PC-3 (cell line): ENCODE data around the gene TMEM255B. TPM values are rescaled to one million over a fixed set of nuclear protein-coding genes. Genes with fewer than 3 reads are reported as not detected.

Experiments
- ATAC-seq: fragments of 200-7000 bp; cut with Tn5 transposase; 2 replicates; pipeline ENCODE4 v1.9.1; 2020; ENCODE audit warnings: mild to moderate bottlenecking, moderate library complexity
- BruUV-seq: library from RNA; stranded (reverse); fragments of 400-500 nt; replicated peaks from 2 replicates; lab custom pipeline; 2021; lab: Mats Ljungman, UMichigan
- CTCF ChIA-PET: fragments of 300-600 bp; sonication (Branson Sonifier 250); formaldehyde crosslinking; loops from one replicate; lab custom pipeline; 2022; ENCODE audit warnings: antibody characterized with exemption; lab: Charles Lee
- POLR2A ChIA-PET: fragments of 300-600 bp; sonication (Branson Sonifier 250); formaldehyde crosslinking; loops from one replicate; lab custom pipeline; 2022; ENCODE audit warnings: antibody characterized with exemption; ENCODE audit not compliant: unreplicated experiment; lab: Charles Lee
- DNase-seq: peaks from one replicate; pipeline ENCODE4 v3.0.0-alpha.2; 2015
- H2AFZ ChIP-seq: fragments of 300-600 bp; sonication (generic); 2 replicates; pipeline ENCODE4 v1.6.0; 2016; ENCODE audit warnings: antibody characterized with exemption, low read length
- H3F3A ChIP-seq: fragments of 300-600 bp; sonication (generic); one replicate; pipeline ENCODE4 v1.6.0; 2017; ENCODE audit warnings: antibody characterized with exemption, low read length, control low read depth, mild to moderate bottlenecking; ENCODE audit not compliant: unreplicated experiment
- H3K27ac ChIP-seq: fragments of 300-600 bp; sonication (generic); 2 replicates; pipeline ENCODE4 v1.5.1; 2016; ENCODE audit warnings: mild to moderate bottlenecking, low read length
- H3K27me3 ChIP-seq: fragments of 300-600 bp; sonication (generic); 2 replicates; pipeline ENCODE4 v1.6.1; 2016; ENCODE audit warnings: low read length, mixed read lengths
- H3K36me3 ChIP-seq: fragments of 300-600 bp; sonication (generic); 2 replicates; pipeline ENCODE4 v1.6.1; 2016; ENCODE audit warnings: low read depth, mixed run types, low read length, mixed read lengths
- H3K4me1 ChIP-seq: fragments of 300-600 bp; sonication (generic); 2 replicates; pipeline ENCODE4 v1.5.1; 2016; ENCODE audit warnings: low read length; ENCODE audit not compliant: insufficient read depth
- H3K4me2 ChIP-seq: fragments of 300-600 bp; sonication (generic); 2 replicates; pipeline ENCODE4 v1.6.0; 2016; ENCODE audit warnings: low read length
- H3K4me3 ChIP-seq: fragments of 300-600 bp; sonication (generic); 2 replicates; pipeline ENCODE4 v1.5.1; 2016; ENCODE audit warnings: mild to moderate bottlenecking, low read length, mixed read lengths
- H3K79me2 ChIP-seq: fragments of 300-600 bp; sonication (generic); 2 replicates; pipeline ENCODE4 v1.6.1; 2017; ENCODE audit warnings: low read length, mixed read lengths
- H3K9ac ChIP-seq: fragments of 300-600 bp; sonication (generic); 2 replicates; pipeline ENCODE4 v1.6.0; 2016; ENCODE audit warnings: mild to moderate bottlenecking, low read length
- H3K9me2 ChIP-seq: fragments of 300-600 bp; sonication (generic); replicated peaks from 2 replicates; pipeline ENCODE4 v1.6.1; 2016; ENCODE audit warnings: mixed run types, low read length, mixed read lengths
- H3K9me3 ChIP-seq: fragments of 300-600 bp; sonication (generic); 2 replicates; pipeline ENCODE4 v1.6.1; 2016; ENCODE audit warnings: low read length, mixed read lengths
- H4K20me1 ChIP-seq: fragments of 300-600 bp; sonication (generic); 2 replicates; pipeline ENCODE4 v1.6.1; 2016; ENCODE audit warnings: low read length, mixed read lengths
- EZH2 ChIP-seq: fragments of 300-600 bp; sonication (generic); IDR thresholded peaks from one replicate; pipeline ENCODE4 v1.6.1; 2017; ENCODE audit warnings: antibody characterized with exemption, mild to moderate bottlenecking, low read length; ENCODE audit not compliant: unreplicated experiment
- EZH2phosphoT487 ChIP-seq: fragments of 300-600 bp; sonication (generic); IDR thresholded peaks from 2 replicates; pipeline ENCODE4 v1.6.1; 2018; ENCODE audit warnings: mild to moderate bottlenecking, antibody characterized with exemption, low read length, borderline replicate concordance
- intact Hi-C: fragments of 100-400 bp; cut with micrococcal nuclease; formaldehyde crosslinking; loops from 2 replicates; pipeline ENCODE4 v1.9.0; 2023
- total RNA-seq: library from RNA; depleted of rRNA; stranded (reverse); fragments of >200 nt; gene quantifications from 2 replicates; pipeline ENCODE4 v1.2.3, GENCODE V29; 2014
- TF ChIP-seq, protein P1 (sequence below): fragments of 300-600 bp; sonication (generic); conservative IDR thresholded peaks from 2 replicates; pipeline ENCODE4 v1.5.1; 2017; ENCODE audit warnings: antibody characterized with exemption, low read depth, mild to moderate bottlenecking, low read length

Gene TMEM255B
- total RNA-seq, 1 experiment from 2014 or later, result 26.9 TPM

GRCh38 chr13:113781571-113781970, 22.5 kb downstream of the TMEM255B start:
- Histone ChIP-seq H3K4me2 (no peak overlapping the region), H3K4me1 (peaks cover 31% of the 10 kb centered on the region), H3K36me3 (peaks cover 7% of the 10 kb centered on the region), H3F3A (no peaks in the 10 kb centered on the region), H3K79me2 (no peaks in the 10 kb centered on the region; the same call in 1 of the 2 replicates), H3K9me2 (no peaks in the 10 kb centered on the region), H3K4me3 (no peak overlapping the region), H3K27me3 (no peaks in the 10 kb centered on the region), H4K20me1 (no peaks in the 10 kb centered on the region), H2AFZ (no peak overlapping the region), H3K9me3 (no peaks in the 10 kb centered on the region), H3K27ac (0 out of 2 replicates have a peak overlapping the region, but pooled peaks have one; percentile 6), H3K9ac (no peak overlapping the region)
- ChIA-PET CTCF (no interaction called here), POLR2A (no interaction called here)
- TF ChIP-seq EZH2, result no peak
- BruUV-seq, result no TSS peak
- intact Hi-C loops, result loop anchor here (5.0 kb wide), 1 partner anchor 36 kb away; no protein-coding TSS in a partner anchor
- DNase-seq (peak; percentile 4), ATAC-seq (no peak)

DNA sequence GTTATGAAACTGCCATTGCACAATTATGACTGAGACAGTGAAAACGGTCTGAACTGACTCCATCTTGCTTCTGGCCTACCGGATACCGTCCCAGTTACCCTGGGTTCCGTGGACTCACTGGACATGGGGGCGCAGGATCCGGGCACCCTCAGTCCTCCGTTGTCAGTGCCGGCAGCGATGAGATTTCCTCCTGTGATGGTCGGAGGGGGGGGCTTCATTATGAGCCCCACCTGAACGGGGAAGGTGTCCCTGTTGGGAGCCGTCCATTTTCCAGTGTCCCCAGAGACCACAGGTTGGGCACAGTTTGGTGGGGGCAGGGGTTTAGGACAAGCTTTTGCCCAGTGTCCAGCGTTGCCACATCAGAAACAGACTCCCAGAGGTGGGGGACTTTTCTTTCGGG, 23.4 kb downstream of the TMEM255B start:
- DNase-seq (no peak), ATAC-seq (no peak)
- ChIA-PET POLR2A (no interaction called here), CTCF (no interaction called here)
- no peak overlapping the region for H3K27ac ChIP-seq
- no peak overlapping the region for H3K4me3 ChIP-seq
- no peaks in the 10 kb centered on the region for H4K20me1 ChIP-seq
- peaks cover 8% of the 10 kb centered on the region for H3K36me3 ChIP-seq
- H3K9me3 ChIP-seq, result no peaks in the 10 kb centered on the region
- no peaks in the 10 kb centered on the region for H3K27me3 ChIP-seq
- H3K4me1 ChIP-seq, result peaks cover 35% of the 10 kb centered on the region
- H3K9ac ChIP-seq, result no peak overlapping the region
- no peaks in the 10 kb centered on the region; the same call in 1 of the 2 replicates for H3K79me2 ChIP-seq
- H2AFZ ChIP-seq, result no peak overlapping the region
- H3K4me2 ChIP-seq, result no peak overlapping the region
- TF ChIP-seq EZH2, result no peak
- no peak for TF ChIP-seq EZH2phosphoT487
- TF ChIP-seq, protein P1, sequence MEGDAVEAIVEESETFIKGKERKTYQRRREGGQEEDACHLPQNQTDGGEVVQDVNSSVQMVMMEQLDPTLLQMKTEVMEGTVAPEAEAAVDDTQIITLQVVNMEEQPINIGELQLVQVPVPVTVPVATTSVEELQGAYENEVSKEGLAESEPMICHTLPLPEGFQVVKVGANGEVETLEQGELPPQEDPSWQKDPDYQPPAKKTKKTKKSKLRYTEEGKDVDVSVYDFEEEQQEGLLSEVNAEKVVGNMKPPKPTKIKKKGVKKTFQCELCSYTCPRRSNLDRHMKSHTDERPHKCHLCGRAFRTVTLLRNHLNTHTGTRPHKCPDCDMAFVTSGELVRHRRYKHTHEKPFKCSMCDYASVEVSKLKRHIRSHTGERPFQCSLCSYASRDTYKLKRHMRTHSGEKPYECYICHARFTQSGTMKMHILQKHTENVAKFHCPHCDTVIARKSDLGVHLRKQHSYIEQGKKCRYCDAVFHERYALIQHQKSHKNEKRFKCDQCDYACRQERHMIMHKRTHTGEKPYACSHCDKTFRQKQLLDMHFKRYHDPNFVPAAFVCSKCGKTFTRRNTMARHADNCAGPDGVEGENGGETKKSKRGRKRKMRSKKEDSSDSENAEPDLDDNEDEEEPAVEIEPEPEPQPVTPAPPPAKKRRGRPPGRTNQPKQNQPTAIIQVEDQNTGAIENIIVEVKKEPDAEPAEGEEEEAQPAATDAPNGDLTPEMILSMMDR, result no peak
- BruUV-seq, result no TSS peak
- intact Hi-C loops, result loop anchor here (5.0 kb wide), 1 partner anchor 35 kb away; no protein-coding TSS in a partner anchor
- H3K9me2 ChIP-seq, result no peaks in the 10 kb centered on the region
- H3F3A ChIP-seq, result no peaks in the 10 kb centered on the region

DNA sequence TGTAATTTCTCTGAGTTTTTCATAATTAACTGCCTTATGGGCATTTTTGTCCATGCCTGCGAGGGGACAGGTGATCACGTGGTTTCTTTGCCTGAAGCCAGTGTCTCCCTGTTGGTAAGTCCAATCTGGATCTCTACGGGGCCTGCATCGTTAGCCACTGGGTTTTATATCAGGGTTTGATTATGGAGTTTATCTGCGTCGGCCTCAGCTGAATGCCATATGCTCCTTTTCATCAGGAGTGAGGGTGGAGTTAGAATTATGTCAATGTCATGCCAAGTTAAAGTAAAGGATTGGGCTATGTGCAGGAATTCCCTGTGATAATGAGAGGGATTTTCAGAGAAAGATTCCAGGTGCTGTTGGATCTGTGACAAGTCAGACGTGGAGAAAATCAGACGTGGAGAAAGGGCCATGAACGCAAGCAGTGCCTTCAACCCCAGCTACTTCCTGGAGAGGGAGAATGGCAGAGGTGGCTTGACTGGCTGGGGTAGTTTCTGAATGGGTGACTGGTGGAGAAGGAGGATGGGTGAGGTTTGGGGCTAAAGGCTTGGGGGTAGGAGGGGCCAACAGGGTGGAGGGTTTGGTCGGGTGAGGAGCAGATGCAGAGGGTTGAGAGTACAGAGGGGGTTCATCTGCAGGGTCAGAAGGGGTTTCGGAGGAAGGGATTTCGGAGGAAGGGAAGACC, 24.3 kb downstream of the TMEM255B start:
- ChIA-PET CTCF (no interaction called here), POLR2A (no interaction called here)
- intact Hi-C loops, result loop anchor here (5.0 kb wide), 1 partner anchor 34 kb away; no protein-coding TSS in a partner anchor
- H3K79me2 ChIP-seq, result no peaks in the 10 kb centered on the region; the same call in 1 of the 2 replicates
- ATAC-seq, result no peak
- H3K36me3 ChIP-seq, result peaks cover 8% of the 10 kb centered on the region
- H3K4me2 ChIP-seq, result no peak overlapping the region
- no peak overlapping the region for H2AFZ ChIP-seq
- peak overlapping the region; percentile 99 for H3K27ac ChIP-seq
- H3K27me3 ChIP-seq, result no peaks in the 10 kb centered on the region
- DNase-seq, result peak; percentile 5
- no peaks in the 10 kb centered on the region for H3K9me3 ChIP-seq
- no peak overlapping the region for H3K4me3 ChIP-seq
- TF ChIP-seq, protein P1, result no peak
- TF ChIP-seq EZH2phosphoT487, result no peak
- TF ChIP-seq EZH2, result no peak
- H4K20me1 ChIP-seq, result no peaks in the 10 kb centered on the region
- no peaks in the 10 kb centered on the region for H3F3A ChIP-seq
- no peaks in the 10 kb centered on the region for H3K9me2 ChIP-seq
- H3K4me1 ChIP-seq, result peaks cover 35% of the 10 kb centered on the region
- BruUV-seq, result no TSS peak
- H3K9ac ChIP-seq, result no peak overlapping the region
